ENCODE results near the gene SPAG8.

DNA sequence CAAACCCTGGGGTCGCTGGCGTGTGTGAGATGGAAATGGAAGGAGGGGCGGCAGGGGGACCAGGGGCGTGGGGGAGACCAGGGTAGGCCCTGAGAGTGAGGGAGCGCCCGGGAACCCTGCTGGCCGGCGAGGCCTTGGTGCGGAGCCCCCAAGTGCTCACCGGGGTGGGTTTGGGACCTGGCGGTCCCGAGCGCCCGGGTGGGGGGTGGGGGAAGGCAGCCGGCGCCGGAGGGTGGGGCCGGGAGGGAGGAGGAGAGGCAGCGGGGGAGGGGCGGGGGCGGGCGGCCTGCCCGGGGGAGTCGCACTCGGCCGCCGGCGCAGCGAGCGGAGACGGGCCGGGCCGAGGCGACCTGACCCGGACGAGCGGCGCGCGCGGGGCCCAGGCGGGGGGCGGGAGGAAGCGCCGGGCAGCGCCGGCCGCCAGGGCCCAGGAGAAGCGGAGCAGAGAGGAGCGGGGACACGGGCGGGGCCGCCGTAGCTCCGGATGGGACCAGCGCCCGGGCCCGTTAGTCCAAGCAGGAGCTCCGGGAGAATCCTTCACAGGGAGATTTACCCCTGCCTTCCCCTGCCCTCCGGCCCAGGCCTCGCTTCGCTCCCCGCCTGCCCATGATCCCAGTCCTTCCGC, 20.7 kb downstream of the SPAG8 start, which contains the start of gene NPR2:
- TF ChIP-seq CTCF (conservative IDR thresholded peaks at IDR 0.05 in 1 of 2, IDR thresholded peaks at IDR 0.05 in 1 of 2; ENCODE audit: extremely low read depth in 1 of 2, insufficient read depth in 1 of 2, low read depth in 1 of 2, low read length in 2 of 2) (no peak), EZH2 (IDR thresholded peaks at IDR 0.05; ENCODE audit: borderline replicate concordance, low read length) (no peak)

All from mammary epithelial cell (primary cell).